IPS-NIHi11 (cell line): ENCODE results near the gene ZNF687.

ENCODE experiments used
- DNase-seq: peaks from one replicate; pipeline ENCODE4 v3.0.0; 2012; ENCODE audit warnings: mixed read lengths, low spot score

Gene ZNF687

DNA sequence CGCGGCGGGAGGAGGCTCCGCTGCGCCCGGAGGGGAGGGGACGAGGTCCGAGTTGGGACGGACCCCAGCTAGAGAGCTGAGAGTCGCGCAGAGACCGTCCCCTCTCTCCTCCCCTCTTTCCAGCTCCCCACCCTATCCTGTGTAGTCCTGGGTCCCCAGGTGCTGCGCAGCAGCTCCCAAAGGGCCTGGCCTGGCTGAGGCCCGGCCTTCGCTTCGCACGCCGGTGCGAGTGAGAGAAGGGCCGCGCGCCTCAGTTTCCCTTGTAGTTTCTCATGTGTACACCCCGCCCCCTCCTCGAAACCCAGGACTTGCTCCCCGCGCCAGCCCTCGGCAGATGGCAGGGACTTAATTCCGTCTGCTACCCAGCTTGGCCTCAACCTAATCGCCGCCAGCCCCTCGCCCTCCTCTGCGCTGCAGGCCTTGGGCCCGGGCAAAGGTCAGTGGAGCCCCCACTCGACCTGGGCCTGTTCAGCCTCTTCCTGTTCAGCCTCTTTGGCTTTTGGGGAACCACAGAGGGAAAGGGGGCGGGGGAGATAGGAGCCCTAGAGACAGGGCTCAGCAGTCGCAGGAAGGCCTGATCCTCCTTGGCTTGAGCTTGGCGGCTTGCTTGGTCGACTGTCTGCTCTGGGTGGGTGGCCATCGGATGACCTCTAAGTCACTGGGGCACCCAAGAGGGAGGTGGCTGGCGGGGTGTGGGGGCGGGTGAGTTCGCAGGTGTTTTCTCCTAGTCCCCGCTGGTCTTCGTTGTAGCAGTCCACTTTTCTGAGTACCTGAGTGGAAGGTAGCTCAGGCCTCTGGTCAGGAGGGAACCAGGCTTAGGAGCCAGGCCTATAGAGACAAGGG is 1.0 kb downstream of the ZNF687 start:
- DNase-seq = peak; percentile 69

DNA sequence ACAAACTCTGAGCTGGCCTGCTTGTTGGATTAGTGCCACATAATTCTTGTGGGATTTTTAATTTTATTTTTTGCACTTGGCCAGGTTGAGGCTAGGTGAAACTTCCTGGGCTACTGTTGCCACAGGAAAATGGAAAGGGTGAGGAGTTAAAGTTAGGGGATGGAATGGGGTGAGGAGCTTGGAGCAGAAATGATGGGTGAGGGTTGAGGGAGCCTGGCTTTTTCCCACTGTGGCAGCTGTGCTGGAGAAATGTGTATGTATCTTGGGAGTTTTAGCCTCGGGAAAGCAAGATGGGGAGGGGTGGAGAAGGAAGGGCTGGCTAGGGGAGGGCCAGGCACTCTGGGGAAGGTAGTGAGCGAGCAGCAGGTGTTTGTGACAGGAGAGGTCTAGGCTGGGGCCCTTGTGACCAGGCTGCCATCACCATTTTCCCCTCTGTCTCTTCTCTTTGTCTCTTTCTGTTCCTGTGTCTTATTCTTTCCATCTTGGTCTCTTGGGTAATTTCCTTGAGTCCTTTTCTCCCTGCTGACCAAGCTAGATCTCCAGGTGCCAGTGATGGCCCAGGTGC is 2.0 kb downstream of the ZNF687 start:
- no peak for DNase-seq

DNA sequence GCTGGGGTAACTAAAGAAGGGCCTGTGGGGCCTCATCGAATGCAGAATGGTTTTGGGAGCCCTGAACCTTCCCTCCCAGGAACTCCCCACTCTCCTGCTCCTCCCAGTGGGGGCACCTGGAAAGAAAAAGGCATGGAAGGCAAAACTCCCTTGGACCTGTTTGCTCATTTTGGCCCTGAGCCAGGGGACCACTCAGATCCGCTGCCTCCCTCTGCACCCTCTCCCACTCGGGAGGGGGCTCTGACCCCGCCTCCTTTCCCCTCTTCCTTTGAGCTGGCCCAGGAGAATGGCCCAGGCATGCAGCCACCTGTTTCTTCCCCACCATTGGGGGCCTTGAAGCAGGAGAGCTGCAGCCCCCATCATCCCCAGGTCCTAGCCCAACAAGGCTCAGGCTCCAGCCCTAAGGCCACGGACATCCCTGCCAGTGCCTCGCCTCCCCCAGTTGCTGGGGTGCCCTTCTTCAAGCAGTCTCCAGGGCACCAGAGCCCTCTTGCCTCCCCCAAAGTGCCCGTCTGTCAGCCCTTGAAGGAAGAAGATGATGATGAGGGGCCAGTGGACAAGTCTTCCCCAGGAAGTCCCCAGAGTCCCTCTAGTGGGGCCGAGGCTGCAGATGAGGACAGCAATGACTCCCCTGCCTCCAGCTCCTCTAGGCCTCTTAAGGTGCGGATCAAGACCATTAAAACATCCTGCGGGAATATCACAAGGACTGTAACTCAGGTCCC is 4.7 kb downstream of the ZNF687 start:
- DNase-seq = no peak

DNA sequence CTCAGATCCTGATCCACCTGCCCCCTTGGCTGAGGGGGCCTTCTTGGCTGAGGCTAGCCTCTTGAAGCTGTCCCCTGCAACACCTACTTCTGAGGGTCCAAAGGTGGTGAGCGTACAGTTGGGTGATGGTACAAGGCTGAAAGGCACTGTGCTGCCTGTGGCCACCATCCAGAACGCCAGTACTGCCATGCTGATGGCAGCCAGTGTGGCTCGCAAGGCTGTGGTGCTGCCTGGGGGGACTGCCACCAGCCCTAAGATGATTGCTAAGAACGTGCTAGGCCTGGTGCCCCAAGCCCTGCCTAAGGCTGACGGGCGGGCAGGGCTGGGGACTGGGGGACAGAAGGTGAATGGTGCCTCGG is 5.2 kb downstream of the ZNF687 start:
- no peak for DNase-seq

DNA sequence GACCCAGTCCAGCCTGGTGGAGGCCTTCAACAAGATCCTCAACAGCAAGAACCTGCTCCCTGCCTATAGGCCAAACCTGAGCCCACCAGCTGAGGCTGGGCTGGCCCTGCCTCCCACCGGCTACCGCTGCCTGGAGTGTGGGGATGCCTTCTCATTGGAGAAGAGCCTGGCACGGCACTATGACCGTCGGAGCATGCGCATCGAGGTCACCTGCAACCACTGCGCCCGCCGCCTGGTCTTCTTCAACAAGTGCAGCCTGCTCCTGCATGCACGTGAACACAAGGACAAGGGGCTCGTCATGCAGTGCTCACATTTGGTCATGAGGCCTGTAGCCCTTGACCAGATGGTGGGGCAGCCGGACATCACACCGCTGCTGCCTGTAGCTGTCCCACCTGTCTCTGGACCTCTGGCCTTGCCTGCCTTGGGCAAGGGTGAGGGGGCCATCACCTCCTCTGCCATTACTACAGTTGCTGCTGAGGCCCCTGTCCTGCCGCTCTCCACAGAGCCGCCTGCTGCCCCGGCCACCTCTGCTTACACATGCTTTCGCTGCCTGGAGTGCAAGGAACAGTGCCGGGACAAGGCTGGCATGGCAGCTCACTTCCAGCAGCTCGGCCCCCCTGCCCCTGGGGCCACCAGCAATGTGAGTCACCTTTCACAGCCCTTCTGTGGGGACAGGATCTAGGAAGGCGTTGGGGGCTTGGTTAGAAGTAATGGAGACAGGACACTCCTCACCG is 5.8 kb downstream of the ZNF687 start:
- no peak for DNase-seq

DNA sequence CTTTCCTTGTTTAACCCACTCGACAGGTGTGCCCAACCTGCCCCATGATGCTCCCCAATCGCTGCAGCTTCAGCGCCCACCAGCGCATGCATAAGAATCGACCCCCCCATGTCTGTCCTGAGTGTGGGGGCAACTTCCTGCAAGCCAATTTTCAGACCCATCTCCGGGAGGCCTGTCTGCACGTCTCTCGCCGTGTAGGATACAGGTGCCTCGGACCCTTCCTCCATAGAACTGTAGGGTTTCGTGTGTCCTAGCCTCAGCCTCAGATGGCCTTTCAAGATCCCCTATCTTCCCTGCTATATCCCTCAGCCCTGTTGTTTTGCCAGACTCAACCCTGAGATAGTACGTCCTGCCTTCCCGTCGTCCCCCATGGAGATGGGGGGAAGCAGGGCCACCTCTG is 6.4 kb downstream of the ZNF687 start:
- DNase-seq = no peak

DNA sequence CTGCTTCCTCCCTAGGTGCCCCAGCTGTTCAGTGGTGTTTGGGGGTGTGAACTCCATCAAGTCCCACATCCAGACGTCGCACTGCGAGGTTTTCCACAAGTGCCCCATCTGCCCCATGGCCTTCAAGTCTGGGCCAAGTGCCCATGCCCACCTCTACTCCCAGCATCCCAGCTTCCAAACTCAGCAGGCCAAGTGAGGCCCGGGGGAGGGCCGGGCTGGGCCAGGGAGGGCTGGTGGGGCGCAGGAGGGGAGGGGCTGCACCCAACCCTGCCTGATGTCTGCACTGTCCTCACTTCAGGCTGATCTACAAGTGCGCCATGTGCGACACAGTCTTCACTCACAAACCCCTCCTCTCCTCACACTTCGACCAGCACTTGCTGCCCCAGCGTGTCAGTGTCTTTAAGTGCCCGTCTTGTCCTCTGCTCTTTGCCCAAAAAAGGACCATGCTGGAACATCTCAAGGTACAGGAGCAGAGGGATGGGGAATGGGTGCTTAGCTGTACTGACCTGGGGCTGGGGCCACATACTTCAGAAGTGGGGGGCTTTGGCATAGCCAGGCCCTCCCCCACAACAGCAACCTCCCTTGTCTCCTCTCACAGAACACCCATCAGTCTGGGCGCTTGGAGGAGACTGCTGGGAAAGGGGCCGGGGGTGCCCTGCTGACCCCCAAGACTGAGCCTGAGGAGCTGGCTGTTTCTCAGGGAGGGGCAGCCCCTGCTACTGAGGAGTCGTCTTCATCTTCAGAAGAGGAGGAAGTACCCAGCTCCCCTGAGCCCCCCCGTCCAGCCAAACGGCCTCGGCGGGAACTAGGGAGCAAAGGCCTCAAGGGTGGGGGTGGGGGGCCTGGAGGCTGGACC is 7.2 kb downstream of the ZNF687 start:
- no peak for DNase-seq

- no peak for DNase-seq
These were observed 8.1 kb downstream of the ZNF687 start for GRCh38 chr1:151289991-151290708.

GRCh38 chr1:151290709-151291303 is 8.7 kb downstream of the ZNF687 start:
- no peak for DNase-seq

DNA sequence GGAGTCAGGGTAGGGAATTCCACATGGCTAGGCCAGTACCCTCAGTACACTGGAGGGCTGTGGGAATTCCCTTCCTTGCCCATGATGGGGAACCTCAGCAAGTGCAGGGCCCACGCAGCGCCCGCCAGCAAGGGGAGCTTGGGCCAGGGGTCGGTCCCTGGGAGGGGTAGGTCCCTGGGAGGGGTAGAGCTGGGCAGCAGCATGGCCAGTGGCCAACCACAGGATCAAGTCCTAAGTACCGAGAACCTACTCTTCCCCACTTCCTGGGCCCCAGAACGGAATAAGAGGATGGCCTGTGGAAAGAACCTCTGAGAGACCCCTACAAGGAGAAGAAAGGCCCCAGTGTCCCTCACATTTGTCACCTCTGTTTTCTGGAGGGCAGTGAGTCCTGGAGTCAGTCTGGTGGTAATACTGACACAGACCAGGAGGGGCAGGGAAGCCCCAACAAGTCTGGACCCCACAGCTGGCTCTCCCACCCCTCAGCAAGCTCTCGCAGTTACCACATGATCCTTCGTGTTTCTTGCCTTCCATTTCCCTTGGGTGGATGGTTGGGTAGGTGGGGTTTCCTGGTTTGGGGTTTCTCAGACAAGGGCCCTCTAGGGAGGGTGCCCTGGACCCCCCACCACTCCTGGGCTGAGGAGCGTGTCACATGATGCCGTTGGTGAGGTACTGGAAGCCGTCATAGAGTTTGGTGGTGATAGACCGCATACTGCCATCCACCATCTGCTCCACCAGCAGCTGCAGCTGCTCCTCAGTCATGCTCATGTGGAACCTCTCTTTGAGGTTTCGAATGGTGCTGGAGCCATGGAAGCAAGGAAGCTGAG is 10.3 kb downstream of the ZNF687 start:
- DNase-seq = no peak

DNA sequence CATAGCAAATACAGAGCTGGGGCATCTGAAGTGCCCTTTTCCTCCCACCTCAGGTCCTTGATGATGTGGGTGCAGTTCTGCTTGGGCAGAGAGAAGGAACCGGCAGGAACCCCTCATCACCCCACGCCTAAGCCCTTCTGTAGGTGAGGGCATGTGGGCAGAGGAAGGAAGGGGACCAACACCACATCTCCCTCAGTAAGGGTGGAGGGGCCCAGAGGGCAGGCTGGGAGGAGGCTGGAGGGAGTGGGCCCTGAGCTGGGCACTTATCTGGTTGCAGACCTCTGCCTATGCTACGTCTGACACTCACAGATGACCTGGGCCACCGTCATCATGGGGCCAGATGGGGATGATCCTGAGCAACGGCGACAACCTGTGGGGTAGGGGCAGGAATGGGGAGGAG is 11.0 kb downstream of the ZNF687 start:
- no peak for DNase-seq

DNA sequence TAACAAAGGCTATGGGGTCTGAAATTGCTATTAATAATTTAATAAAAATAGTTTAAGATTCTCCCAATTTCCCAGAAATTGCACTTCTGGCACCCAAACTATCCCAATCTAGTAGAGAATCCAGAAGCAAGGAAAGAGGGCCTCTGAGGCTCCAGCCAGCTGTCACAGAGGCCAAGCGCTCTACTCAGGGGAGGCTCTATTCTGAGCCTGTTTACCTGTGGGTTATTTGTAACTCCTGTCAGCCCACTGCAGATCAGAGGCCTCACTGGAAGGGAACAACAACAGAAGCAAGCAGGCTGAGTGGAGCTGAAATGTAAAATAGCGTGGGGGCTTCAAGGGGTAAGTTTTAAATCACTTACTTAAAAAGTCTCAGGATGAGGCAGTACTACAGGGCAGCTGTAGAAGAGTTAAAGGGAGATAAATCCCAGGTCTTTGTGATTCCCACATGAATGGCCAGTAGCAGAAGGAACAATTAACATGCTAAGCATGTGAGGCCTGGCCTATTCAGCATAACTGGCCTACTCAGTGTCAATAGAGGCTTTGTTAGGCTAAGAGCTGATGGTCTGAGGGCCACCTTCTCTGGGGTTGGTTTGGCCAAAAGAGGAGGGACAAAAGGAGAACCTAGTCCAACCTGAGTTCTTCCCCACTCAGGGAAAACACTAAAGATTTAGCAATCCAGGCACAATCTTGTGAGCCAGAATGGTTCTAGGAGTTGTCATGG is 12.8 kb downstream of the ZNF687 start:
- no peak for DNase-seq

- DNase-seq = peak; percentile 49
These were observed 27.8 kb downstream of the ZNF687 start for GRCh38 chr1:151309811-151310323.

DNA sequence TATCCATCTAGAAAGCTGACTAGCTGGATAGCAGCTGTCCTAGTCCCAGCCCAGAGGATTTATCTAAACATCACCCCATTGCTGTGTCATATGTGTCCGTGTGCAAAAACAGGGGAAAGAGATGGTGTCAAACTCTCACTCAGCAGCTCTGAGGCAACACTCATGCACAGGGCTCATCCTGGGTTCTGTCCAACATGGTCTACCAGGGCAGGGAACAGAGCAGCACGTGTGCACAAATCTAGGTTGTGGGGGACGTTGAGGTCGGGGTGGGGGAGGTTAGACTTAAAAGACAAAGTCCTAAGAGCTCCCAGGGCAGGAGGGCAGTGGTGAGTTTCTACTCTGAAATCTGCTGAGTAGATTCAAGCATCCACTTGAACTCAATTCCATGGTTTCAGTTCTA is 28.9 kb downstream of the ZNF687 start:
- no peak for DNase-seq

DNA sequence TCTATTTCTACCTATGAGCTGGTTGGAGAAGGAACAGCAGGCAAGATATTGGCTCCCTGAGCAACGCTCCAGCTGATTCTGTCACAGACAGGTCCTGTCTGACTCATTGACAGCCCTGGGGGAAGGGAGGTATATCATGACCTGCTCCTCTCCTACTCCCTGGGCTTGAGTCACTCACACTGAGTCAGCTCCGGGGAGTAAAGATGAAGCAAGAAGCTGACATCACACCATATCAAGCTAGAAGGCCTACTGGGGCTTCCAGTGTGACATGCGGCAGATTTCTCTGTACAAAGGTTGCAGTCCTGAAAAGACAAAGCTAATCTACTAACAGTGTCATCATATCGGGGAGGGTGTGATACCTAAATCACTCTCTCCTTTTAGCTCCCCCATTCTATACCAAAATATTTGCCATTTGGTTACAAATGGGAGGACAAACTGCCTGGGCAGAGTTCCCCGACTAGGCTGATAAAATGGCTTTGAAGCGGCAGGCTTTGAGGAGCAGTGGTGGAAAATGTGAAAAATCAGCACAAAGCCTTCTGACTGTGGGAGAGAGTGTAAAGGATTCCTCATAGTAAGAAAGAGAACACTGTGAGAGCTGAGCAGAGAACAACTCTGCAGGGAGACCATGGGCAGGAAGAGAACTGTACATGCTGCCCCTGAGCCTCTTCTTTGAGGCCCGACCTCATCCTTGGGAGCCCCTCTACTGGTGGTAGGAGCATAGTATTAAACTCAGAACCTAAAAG is 29.7 kb downstream of the ZNF687 start:
- no peak for DNase-seq

GRCh38 chr1:151312411-151312810 is 30.3 kb downstream of the ZNF687 start:
- no peak for DNase-seq

- DNase-seq = no peak
These were observed 30.7 kb downstream of the ZNF687 start for GRCh38 chr1:151312826-151313225.

DNA sequence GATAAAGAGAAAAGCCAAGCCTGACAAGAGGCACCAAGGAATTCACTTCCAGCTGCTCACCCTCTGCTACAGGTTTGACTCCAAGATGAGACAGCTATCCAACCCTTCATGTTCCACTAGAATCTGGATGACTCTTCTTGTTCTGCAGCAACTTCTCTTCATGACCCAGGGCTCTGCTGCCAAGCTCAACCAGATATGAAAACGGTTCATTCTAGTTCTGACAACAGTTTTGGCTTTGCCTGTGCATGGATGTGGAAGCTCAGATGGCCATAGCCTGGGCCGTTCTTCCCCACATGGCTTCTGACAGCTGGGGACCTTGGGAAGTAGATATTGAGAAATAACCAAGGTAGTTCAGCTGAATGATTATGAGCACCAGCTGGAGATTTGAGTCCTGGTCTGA is 31.4 kb downstream of the ZNF687 start:
- DNase-seq = no peak
